IPS DF 4.7 (cell line): ENCODE measurements around the gene SERPINE2.

Experiments
- DNase-seq: peaks from one replicate; pipeline ENCODE4 v3.0.0-alpha.2; 2013; ENCODE audit warnings: low spot score; ENCODE audit errors: extremely low read depth

The SERPINE2 gene

DNA sequence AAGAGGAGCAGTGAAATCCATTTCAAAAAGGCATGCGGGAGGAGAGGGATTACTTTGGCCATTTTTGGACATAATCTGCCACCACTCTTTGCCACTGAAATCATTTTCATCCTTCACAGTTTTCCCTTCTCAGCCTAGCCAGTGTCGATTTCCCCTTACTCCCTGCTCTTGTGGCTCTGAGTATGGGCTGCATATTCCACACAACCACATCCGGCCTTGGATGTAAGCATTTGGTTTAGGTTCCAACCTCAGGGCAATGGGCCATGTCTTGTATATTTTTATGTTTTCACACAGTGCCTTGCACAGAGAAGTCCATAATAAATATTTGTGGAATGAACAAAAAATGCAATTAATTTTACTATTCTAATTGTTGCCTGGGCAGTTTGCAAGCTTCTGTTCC, 7.7 kb upstream of the SERPINE2 start:
- DNase-seq: no peak

- DNase-seq: no peak
These were observed 3.2 kb upstream of the SERPINE2 start for GRCh38 chr2:224042191-224042696.

DNA sequence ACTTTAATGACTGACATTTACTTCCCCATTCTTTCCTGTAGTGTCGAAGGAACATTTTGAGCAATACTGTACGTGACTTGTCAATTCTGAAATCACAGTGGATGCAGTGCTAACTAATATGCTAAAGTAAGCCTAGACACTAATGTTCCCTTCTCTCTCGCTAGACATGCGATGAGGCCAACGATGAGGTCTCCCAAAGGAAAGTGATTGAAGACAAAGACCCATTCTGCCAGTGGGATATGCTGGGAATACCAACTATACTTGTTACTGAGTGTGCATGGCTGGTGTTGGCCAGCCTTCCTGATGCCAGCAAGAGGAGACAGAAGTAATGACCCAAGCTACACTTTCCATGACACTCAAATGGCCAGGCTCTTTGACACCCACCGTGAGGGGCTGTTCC, 2.5 kb upstream of the SERPINE2 start:
- no peak for DNase-seq

GRCh38 chr2:224040753-224041152, 1.7 kb upstream of the SERPINE2 start:
- DNase-seq: no peak

DNA sequence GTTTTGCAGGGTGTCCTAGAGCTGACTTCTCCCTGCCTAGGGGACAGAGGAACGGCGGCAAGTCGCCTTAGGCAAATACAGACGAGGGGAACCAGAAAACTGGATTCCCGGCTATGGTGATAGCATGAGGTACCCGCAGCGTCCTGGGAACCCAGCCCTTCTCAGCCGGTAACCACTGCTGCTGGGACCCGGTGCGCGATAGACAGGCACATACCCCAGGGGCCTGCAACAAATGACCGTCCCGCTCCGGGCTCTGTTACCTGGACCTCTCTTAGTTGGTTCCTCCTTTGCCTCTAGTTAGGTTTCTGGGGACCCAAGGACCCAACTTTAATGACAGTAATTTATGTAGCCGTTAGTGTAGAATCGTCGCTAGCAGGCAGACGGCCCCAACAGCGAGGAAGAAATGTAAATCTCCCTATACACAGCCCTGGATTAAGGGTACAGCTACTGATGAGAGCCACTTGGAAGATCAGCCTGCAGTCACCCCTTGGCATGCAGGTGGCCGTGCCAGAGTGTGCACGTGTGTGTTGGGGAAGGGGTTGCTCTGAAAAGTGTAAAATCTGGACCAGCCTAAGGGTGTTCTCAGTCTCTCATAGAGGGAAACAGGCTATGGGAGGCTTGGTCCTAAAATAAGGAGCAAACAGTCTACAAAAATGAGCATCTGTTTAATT, 819 bp upstream of the SERPINE2 start:
- no peak for DNase-seq

DNA sequence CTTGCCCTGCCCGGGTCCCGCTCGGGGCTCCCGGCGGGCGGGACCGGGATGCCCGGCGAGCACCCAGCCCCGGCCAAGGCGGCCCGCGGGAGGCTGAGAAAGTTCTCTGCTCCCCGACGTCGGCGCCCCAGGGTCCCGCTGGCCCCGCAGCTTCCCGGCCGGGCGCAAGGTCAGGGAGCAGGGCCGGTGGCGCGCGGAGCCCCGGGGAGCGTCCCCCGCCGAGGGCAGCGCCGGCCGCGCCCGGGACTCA, 331 bp downstream of the SERPINE2 start:
- DNase-seq: no peak

- no peak for DNase-seq
These were observed 847 bp downstream of the SERPINE2 start for GRCh38 chr2:224038049-224038829.

DNA sequence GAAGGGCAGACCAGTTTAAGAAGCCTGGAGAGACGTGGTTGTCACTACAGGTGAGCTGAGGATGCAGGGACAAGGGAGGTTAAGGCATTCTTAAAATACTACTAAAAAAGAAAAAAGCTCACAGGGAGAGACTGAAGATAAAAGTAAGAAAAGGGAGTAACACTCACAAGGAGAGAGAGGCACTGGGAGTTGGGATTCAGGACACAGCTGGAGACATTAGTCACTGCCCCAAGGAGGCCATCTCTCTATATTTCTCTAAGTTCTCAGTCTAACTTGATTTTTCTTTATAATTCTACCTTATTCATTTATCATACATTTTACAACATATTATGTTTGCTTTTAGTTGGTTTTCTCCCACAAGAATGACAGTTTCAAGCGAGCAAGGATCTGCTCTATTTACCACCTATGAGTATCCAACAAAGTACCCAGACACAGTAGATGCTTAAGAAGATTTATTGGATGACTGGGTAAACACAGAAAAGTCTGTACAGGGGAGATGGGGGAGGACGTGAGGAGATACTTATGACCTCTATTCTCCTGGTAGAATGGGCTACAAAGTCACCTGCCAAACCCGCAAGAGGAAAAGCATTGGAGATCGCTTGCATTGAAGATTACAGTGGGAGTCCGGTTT, 2.2 kb downstream of the SERPINE2 start:
- DNase-seq: no peak

- no peak for DNase-seq
These were observed 5.1 kb downstream of the SERPINE2 start for GRCh38 chr2:224034017-224034416.

DNA sequence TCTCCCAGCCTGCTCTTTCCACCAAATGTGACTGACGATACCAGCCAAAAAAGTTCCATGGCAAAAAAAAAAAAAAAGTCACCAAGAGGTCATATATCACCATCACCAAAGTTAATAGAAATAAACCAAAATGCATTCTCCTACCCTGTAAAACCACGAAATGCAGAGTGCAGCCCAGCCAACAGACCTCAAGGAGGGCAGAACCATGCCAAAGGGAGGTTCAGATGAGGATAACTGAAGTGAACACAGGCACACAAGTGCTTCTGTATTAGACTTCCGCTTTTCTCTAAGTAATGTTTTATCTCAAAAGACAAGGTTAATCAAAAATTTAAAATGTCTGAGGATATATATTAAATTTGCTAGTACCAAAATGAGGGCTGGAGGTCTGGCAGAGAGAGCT, 5.5 kb downstream of the SERPINE2 start:
- no peak for DNase-seq

- no peak for DNase-seq
These were observed 6.8 kb downstream of the SERPINE2 start for GRCh38 chr2:224032283-224032682.

GRCh38 chr2:224031358-224031970, 7.6 kb downstream of the SERPINE2 start:
- no peak for DNase-seq

DNA sequence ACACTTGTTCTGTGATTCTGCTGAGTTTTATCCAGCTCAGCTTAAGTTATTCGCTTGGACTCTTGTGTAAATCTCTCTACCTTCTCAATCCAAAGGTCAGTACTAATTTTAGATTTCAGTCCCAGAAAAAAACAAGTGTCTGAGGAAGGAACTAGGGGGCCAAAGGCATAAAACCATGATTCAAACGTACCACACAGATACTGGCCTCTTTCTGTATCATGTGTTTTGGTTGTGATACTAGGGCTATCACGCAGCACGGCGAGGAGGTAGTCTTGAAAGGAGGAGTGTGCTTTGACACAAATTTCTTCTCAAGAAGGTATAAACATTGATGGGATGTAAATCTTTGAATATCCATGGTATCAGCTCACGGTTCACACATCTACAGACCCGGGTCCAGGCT, 8.3 kb downstream of the SERPINE2 start:
- no peak for DNase-seq

DNA sequence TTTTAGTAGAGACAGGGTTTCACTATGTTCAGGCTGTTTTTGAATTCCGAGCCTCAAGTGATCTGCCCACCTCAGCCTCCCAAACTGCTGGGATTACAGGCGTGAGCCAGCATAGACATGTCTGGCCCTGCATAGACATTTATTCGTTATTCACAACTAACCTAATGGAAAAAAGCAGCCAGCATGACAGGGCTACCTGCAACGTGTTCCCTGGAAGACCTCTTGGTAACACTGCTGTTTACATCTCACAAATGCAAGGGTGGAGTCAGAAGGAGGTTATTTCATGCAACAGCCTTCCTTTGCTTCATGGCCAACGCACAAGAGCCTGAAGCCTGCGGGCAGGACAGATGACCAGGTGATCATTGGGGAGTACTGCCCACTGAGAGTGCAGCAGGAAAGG, 9.2 kb downstream of the SERPINE2 start:
- DNase-seq: no peak

GRCh38 chr2:224027931-224028330, 11.2 kb downstream of the SERPINE2 start:
- DNase-seq: no peak

DNA sequence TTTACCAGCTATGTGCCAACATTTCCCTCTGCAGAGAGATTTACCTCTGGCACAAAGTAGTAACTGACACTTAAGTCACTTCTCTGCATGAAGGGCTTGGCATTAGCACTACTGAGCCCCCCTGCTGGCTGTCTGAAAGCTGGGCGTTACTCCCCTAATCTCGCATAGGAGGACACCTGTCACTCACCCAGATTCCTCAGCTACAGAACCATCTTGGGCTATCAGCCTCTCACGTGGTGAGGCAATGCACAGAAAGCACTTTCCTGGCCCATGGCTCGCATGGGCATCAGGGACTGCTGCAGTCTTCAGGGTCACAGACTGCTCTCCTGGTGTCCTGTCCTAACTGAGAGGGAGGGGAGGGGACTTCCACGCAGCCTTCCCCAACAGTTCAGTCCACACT, 12.0 kb downstream of the SERPINE2 start:
- peak; percentile 66 for DNase-seq

GRCh38 chr2:224025874-224026273, 13.2 kb downstream of the SERPINE2 start:
- DNase-seq: no peak

DNA sequence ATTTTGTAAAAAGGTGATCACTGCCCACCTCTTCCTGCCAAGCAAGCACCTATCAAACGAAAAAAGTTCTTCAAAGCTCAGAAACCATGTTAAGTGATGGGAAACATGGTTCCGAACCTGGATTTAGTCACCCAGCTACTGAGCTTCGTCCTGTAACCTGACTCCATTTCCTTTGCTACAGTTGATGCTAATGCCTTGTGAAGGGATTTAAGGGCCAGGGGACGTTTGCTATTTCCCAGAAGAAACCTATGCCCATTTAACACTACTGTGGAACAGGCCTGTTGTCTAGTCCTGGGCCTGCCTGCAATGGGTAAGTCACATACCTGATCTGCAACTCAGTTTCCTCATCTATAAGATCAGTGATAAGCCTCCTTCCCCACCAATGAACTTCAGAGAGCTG, 14.8 kb downstream of the SERPINE2 start:
- no peak for DNase-seq

DNA sequence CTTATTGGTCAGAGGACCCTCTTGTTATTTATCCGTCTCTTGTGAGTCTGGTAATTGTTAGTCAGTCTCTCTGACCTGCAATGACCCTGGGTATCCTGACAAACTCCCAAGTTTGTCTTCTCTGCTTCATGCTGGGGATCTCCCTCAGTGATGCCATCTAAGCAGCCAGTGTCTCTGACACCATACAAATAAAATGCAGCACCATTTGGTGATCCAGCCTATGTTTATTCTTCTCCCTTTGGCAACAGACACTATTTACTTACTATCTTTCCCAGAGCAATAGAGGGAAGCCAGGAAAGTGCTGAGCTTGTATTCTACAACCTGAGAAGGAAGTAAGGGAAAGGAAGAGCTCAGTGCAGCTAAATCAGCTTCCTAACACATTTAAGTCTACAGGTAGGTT, 15.9 kb downstream of the SERPINE2 start:
- no peak for DNase-seq

DNA sequence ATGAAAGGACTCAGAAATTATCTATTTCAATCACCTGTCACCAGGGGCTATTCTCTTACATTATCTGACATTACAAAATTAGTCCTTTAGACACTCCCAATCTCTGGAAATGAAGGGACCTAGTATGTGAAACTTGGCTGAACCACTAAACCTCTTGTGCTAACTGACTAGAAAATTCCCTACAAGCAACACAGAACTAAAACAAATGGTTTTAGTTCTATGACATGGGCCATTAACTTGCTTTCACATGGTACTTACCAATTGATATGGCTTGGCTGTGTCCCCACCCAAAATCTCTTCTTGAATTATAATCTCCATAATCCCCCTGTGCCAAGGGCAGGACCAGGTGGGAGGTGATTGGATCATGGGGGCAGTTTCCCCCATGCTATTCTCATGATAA, 16.6 kb downstream of the SERPINE2 start:
- no peak for DNase-seq

DNA sequence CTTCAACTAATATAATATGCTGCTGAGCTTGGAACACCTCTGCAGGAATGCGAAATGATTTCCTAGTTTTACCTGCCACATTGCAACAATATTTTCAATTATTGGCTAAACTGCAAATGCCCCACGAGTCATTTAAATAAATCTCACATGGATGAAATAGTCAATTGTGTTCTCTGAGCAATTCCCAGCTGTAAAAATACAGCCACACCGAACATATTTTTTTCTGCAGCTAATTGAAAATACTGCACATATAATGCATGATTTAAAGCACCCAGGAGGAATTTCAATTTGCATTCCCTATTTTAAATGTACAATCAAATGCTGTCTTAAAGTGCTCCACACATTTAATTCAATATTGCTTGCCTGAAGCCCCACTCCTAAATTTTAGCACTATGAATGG, 18.6 kb downstream of the SERPINE2 start:
- DNase-seq: no peak

- no peak for DNase-seq
These were observed 21.1 kb downstream of the SERPINE2 start for GRCh38 chr2:224017957-224018356.
